ENCODE data around the gene CTNND2. TPM values are rescaled to one million over a fixed set of nuclear protein-coding genes. Genes with fewer than 3 reads are reported as not detected.

The CTNND2 gene
- total and polyA plus RNA-seq, 9 of the 15 experiments (the other 6 are each of a cell fraction or from before 2014, with no cell fraction given) = 0.03 to 0.35 TPM; not detected in 7

GRCh38 chr5:11146171-11146570 is 758.1 kb downstream of the CTNND2 start:
- no peaks in the 10 kb centered on the region for H3K9me3 ChIP-seq (replicated peaks; ENCODE audit: control insufficient read depth, insufficient read depth, low read depth, low read length)
- no peaks in the 10 kb centered on the region for H3K36me3 ChIP-seq (ENCODE audit: control insufficient read depth, insufficient read depth, low read length)
- 0% methylated on average over 4 of the region's 4 CpGs for WGBS (ENCODE audit: insufficient coverage, low coverage, missing lambda C conversion rate)
- ChIA-PET POLR2A (interaction anchor here (1.1 to 1.2 kb wide), 2 partner anchors 12 to 15 kb away, joined by 3 read pairs; no protein-coding TSS in a partner anchor), CTCF (ENCODE audit: low intra/inter-chr PET ratio) (no interaction called here)
- no peak overlapping the region for H3K4me2 ChIP-seq (ENCODE audit: insufficient read depth, low read length)
- FAIRE-seq = no peak
- no TSS peak for BruUV-seq (replicated peaks)
- DNase-seq (ENCODE audit: extremely low read depth in 1 of 4, low spot score in 3 of 4) = no peak
- no peak overlapping the region for H3K9ac ChIP-seq (ENCODE audit: insufficient read depth in 1 of 2, low read depth in 2 of 2, low read length in 2 of 2)
- no peaks in the 10 kb centered on the region for H3K79me2 ChIP-seq (ENCODE audit: control insufficient read depth, insufficient read depth, low read length)
- no peaks in the 10 kb centered on the region; a peak in 1 of 5 replicates for H3K27me3 ChIP-seq (ENCODE audit: control insufficient read depth in 2 of 2, insufficient read depth in 2 of 2, low read length in 2 of 2)
- no peak overlapping the region for H2AFZ ChIP-seq (ENCODE audit: low read depth, low read length)
- no peak for ATAC-seq
- intact Hi-C loops (cut with micrococcal nuclease) (no loop called here), in situ Hi-C loops (cut with MboI) (no loop called here)
- no peak for TF ChIP-seq ZNF217 (CRISPR knock-in tag; IDR thresholded peaks at IDR 0.05)
- no peak for TF ChIP-seq POLR2A (conservative IDR thresholded peaks at IDR 0.05)
- TF ChIP-seq SAFB (IDR thresholded peaks at IDR 0.05; ENCODE audit: borderline replicate concordance, low read depth, low read length) = no peak
- no peak for TF ChIP-seq ZNF408 (CRISPR knock-in tag; IDR thresholded peaks at IDR 0.05; ENCODE audit: low read depth)
- TF ChIP-seq DDX20 (tag; IDR thresholded peaks at IDR 0.05; ENCODE audit: low read depth) = no peak
- TF ChIP-seq EZH2 (IDR thresholded peaks at IDR 0.05; ENCODE audit: borderline replicate concordance, low read depth, low read length) = no peak
- TF ChIP-seq HNRNPUL1 (IDR thresholded peaks at IDR 0.05; ENCODE audit: low read length) = no peak
- TF ChIP-seq ZNF586 (CRISPR knock-in tag; conservative IDR thresholded peaks at IDR 0.05) = no peak
- H3K4me1 ChIP-seq (replicated peaks in 1 of 2; ENCODE audit: control insufficient read depth in 2 of 2, insufficient read depth in 2 of 2, low read length in 2 of 2) = no peaks in the 10 kb centered on the region
- H3K9me1 ChIP-seq (ENCODE audit: control insufficient read depth, insufficient read depth, low read length) = no peaks in the 10 kb centered on the region
- H3K4me3 ChIP-seq = no peak overlapping the region
- no peaks in the 10 kb centered on the region for H4K20me1 ChIP-seq (replicated peaks; ENCODE audit: control insufficient read depth, insufficient read depth, low read length)
- H3K27ac ChIP-seq (ENCODE audit: extremely low read depth, low read depth, low read length) = no peak overlapping the region

All from K562 (cell line).